NCI-H345 (cell line): ENCODE results near the gene PPP3CB.

ENCODE experiments used
- DNase-seq: peaks from one replicate; lab custom pipeline; 2025; lab: John Stamatoyannopoulos, UW

Gene PPP3CB

DNA sequence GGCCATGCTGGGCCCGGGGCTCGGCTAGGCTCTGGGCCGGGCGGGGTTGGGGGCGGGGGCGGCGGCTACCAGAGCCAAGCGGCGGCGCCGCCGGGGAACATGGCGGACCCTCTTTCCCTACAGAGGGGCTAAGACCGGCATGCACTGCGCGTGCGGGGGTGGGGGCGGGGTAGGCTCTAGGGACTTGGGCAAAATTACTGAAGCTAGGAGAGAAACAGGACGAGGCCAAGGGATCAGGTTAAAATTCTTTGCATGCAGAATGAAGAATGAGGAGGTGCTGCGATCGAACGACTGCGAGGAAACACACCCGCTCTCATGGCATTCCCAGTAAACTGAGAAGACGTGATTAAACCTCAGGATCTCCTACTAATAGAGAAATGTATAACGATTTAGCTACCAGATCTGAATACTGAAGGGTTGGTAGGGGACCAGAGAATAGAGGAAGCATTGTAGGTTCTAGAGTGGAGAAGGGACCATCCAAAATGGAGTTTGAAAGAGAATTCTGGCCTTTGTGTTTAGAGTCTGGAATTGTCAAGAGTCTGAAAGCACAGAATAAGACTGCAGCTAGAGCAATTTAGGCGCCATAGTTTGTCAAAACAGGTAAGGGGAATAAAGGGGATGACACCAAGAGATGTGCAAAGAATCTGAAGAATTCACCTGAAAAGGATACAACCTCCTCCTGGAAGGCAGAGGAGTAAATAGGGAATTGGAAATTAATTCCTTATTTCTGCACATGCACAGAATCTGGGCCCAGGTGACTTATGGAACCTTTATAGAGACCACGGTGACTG, at the start of gene PPP3CB:
Gene PPP3CB, minus strand, starts transcription at position 141 of the 791 bp plus-strand sequence. Its CDS starts 135 bp downstream, at position 6.
- peak; percentile 92 for DNase-seq

DNA sequence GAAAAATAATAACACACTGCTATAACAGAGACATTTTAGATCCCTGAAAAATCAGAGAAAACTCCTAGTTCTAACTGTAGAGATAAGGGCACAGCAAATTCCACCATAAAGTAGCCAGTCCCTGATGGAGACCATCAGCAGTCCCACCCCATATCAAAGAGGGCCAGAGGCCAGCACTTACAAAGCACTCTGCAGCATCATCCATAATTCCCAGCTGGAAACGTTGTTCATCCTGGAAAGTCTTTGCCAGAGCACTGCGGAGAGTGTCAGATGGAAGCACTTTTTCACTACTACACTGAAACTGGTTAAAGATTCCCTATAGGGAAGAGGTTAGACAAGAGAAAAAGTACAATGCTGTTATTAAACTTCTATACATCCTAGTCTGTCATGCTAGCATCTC, 49.5 kb upstream of the PPP3CB start:
- DNase-seq: no peak

DNA sequence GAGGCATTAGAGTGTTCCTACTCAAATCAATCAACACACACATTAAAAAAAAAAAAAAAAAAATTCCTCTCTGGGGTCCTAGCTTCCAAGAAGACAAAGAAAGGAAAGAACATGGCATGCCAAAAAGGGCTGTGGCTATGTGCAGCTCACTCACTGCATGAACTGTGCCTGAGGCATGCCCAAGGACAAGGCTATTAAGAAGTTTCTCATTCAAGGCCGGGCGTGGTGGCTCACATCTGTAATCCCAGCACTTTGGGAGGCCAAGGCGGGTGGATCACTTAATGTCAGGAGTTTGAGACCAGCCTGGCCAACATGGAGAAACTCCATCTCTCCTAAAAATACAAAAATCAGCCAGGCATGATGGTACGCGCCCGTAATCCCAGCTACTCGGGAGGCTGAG, 41.9 kb upstream of the PPP3CB start:
- DNase-seq: no peak

DNA sequence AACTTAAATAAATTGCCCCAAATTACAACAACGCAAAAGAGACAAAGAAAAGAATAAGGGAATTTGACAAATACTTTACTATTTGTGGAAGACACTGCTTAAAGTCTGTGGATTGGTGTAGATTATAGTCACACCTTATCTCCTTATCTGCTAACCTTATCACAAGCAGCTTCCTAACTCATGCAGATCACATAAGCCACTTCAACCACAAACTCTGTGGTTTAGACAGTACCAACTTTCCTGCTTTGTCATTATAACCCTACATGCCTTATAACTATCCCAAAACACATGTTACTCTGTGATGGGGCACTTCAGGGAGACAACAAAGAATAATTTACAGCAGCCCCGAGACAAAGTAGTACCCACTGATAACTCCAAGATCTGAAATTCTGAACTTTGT, 41.5 kb upstream of the PPP3CB start:
- DNase-seq: no peak

DNA sequence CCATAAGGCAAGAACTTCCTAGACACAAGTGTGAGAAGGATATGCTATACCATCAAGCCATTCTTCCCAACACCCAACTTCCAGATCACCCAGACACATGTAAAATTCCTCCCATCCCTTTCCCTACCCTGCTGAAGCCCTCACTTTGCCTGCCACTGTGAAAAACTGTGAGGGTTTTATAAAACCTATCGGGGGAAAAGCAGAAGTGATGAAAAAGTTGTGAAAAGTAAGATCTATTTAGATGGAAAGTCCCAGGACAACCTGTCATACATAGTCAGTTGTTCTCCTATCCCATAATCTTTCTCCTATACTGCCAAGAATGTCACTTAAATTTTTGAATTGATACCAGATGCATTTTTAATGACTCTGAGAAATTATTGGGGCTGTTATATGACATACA, 39.0 kb upstream of the PPP3CB start:
- DNase-seq: no peak

DNA sequence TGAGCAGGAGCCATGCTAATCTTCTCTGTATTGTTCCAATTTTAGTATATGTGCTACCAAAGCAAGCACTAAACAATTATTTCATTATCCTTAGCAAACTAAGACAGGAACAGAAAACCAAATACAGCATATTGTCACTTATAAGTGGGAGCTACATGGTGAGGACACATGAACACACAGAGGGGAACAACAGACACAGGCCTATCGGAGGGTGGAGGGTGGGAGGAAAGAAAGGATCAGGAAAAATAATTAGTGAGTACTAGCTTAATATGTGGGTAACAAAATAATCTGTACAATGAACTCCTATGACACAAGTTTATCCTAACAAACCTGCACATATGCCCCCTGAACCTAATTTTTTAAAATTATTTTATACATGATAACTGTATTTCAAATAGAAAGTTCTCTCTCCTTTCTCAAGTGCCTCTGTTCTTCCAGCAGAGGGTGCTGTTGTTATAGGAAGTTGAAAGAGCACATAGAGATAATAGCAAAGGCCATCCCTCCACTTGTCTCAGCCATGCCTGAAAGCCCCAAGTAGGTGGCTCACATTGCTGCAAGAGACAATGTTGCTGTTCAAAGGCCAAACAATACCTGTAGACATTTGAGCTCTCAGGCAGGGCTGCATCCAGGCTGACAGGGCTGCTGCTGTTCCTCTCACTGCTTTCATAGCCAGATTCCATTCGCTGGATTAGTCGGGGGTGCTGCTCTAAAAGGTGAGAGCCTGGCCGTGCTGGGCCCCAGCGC, 33.4 kb upstream of the PPP3CB start:
- DNase-seq: peak; percentile 67

DNA sequence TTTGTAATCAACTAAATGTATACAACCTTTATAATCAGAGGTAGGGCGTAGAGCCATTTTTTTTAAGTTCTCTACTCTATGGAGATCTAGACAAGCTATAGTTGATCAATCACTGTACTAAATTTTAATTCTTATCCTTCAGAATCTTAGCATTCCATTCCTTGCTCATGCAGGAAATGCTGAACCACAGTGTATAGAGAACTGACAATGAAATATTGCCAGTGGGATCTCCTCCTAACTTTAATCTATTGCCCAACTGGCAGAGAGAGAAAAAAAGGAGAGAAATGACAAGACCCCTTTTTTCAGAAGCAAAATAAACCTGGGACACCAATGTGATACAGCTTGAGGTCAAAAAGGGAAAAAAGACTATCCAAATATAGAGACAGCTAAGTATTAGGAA, 26.4 kb upstream of the PPP3CB start:
- no peak for DNase-seq

DNA sequence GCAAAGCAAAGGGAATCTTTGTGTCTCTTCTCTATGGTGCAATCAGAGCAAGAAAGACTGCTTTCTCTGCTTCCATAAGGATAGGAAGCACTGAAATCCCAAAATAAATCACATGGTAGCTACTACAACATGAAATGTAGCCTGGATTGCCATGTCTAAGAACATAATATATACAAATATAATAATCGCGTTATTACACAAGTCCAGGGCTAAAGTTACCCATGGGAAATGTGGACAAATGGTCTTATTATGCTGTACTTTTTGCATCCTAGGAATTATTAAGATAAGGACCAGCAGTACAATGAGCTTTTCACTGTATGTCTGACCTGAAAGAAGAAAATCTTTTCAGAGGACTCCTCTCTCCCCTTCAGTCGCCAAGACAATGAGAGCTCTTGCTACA, 23.5 kb upstream of the PPP3CB start:
- DNase-seq: no peak

DNA sequence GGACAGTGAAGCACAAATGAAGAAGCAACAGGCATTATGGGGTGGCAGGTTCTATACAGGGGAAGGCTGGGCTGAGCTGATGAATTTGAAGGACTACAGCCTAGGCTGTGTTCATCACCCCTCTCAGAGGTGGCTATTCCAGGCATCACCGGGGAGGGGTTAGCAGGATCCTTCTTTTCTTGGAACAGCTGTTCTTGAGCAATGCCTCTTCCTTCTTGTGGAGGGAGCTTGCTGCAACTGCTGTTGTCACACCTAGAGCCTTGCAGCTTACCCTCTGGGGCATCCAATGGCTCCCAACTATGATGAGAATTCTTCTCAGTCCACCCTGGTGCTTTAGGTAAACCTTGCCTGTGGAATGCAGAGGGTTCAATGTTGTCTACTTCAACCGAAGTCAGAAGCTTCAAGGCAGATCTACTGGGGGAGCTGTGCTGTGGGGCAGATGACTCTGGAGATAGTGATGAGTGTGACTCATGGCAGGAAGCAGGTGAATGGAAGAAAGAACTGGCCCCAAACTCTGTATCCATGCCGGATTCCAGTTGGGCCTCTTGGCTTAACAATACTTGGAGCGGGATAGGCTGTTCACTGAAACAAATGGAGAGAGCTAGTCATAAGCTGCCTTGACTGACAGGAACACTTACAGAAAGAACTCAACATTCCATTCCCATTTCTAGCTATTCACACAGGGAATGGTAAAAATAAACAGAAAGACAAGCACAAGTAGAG, 21.5 kb upstream of the PPP3CB start:
- no peak for DNase-seq

DNA sequence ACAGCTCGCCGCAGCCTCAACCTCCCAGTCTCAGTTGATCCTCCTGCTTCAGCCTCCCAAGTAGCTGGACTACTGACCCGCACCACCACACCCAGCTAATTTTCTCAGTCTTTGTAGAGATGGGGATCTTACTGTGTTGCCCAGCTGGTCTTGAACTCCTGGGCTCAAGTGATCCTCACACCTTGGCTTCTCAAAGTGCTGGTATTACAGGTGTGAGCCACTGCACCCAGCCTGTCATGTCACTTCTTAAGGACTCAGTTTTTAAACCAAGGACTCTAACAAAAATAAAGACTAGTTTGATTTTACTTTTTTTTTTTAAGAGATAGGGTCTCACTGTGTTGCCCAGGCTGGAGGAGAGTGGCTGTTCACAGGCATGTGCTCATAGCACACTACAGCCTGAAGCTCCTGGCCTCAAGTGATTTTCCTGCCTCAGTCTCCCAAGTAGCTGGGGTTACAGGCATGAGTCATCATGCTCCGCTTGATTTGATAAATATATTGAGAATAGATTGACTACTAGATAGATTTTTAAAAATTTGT, 16.5 kb upstream of the PPP3CB start:
- DNase-seq: no peak

DNA sequence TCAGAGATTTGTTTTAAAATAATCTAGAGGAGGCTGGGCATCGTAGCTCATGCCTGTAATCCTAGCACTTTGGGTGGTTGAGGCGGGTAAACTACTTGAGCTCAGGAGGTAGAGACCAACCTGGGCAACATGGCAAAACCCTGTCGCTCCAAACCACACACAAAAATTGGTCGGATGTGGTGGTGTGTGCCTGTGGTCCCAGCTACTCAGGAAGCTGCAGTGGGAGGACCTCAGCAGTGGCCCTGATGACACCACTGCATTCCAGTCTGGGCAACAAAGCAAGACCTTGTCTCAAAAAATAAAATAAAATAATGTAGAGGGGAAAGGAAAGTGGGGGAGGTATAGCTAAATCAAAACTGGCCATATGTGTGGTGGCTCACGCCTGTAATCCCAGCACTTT, 13.9 kb upstream of the PPP3CB start:
- no peak for DNase-seq

DNA sequence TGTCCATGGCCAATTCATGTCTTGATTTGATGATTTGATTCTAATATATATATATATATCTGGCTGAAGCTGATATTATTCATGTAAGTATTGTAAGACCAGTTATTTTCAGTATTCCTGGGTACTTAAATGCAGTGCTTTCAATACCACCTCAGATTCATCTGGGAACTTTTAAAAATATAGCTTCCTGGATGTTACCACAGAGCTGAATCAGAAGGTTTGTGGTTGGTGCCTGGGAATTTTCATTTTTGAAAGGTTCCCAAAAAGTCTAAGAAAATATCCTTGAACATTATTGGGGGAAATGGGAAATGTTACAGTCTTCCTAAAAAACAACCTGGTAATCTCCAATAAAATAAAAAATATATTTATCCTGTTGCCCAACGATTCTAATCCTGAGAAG, 10.7 kb upstream of the PPP3CB start:
- no peak for DNase-seq

DNA sequence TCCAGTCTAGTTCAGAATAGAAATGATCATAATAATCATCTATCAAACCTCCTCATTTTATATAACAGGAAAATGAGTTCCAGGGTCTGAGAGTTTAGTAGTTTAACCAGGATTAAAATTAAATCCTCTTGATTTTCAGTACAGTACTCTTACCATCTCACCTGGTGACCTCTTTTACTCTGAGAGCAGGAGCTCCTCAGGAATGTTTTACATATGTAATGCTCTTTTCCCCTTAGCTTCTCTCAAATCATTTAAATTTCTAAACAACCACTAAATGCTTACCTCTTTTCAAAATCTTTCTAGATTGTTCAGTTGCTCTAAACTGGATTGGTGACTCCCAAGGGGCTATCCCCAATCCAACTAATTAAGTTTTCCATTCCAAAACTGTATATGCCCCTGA, 10.2 kb upstream of the PPP3CB start:
- DNase-seq: no peak

DNA sequence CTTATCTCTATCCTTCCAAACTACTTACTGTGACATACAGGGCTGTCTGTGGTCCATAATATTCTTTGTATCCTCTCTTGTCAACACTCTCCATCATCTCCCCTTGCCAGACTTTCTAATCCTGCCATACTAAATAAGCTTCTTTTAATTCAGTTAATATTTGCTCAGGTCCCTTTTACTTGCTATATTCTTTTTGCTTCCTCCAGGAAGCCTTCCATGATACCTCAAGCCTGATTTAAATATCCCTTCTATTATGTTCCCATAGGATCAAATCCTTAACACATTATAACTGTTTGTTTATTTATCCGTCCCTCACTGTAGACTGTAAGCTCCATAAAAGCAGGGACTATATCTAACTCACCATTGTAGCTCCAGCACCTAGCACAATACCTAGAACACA, 7.2 kb upstream of the PPP3CB start:
- DNase-seq: no peak

DNA sequence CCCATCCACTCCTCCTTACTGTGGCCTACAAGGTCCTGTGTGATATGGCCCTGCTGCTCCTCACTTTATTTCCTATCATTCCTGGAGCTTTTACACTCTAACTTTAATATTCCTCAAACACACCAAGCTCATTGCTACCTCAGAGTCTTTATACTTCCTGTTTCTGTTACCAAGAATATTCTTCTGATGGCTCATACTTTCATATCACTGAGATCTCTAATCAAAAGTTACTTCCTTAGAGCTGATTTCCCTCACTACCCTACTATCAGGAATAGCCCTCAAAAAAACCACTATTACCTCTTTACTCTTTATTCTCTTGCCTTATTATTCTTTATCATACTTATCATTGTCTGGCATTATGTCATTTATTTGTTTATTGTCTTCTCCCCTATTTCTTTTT, 5.8 kb upstream of the PPP3CB start:
- DNase-seq: no peak

DNA sequence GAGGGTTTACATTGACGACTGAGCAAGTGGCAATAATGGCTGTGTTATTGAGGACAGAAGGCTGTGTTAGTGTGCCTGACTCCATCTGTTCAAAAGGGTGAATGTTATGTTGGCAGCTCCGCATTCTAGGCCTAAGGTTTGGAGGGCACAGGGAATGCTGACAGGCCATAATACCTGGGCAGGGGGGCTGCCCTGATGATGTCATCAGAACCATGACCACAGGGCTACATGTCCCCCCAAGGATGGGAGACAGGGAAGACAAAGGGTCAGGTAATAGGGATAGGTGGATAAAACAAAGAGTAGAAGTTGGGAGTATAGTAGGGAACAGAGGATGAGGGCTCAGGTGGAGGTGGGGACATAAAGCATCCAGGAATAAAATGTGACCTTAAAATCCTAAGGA, 1.8 kb upstream of the PPP3CB start:
- no peak for DNase-seq

DNA sequence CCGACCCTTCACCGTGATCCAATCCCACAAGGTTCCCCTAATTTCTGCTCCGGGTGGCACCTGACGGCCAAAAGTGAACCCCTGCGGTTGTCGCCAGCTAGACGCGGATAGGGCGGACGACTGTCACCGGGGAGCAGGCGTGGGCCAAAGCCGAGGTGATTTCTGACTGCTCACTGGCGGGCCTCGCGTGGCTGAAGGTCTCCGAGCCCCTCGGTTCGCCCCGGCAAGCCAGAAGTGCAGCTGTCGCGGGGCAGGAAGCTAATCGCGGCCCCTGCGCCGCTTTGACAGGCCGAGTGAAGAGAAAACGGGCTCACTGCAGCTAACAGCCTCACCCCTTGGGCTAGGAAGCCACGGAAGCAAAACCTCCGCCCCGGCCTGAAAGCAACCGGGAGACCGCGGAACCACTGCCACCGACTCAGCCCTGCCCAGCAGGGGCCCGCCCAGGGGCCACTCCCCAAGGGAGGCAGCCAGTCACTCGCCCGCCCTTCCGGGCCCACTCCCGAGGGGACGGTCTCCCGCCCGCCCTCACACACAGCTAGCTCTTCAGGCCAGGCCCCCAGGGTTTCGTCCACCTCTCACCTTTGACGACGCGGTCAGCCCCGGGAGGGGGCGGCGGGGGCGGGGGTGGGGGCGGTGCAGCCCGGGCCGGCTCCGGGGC, 469 bp downstream of the PPP3CB start:
- DNase-seq: peak; percentile 76

DNA sequence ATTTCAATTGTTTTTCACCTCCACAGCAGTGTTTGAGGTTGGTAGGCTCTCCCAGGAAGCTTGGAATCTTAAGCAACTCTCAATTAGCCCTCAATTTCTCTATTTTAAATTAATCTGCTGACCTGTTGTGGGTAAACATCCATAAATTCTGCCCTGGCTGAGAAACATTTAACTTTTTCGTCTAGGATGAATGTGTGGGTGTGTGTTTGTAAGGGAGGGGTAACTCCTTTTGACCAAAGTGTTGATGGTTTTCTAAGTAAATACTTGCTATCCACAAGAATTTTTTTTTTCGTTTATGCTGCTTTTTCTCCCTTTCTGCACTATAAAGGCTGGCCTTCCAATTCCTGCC, 973 bp downstream of the PPP3CB start:
- no peak for DNase-seq

DNA sequence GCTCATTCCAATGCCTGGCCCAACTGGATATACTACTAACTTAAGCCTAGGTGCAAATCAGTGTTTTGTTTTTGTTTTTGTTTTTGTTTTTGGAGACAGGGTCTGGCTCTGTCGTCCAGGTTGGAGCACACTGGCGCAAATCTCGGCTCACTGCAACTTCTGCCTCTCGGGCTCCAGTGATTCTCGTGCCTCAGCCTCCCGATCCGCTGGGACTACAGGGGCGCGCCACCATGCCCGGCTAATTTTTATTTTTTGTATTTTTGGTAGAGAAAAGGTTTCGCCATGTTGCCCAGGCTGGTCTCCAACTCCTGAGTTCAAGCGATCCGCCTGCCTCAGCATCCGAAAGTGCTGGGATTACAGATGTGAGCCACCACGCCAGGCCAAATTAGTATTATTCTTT, 1.6 kb downstream of the PPP3CB start:
- no peak for DNase-seq

DNA sequence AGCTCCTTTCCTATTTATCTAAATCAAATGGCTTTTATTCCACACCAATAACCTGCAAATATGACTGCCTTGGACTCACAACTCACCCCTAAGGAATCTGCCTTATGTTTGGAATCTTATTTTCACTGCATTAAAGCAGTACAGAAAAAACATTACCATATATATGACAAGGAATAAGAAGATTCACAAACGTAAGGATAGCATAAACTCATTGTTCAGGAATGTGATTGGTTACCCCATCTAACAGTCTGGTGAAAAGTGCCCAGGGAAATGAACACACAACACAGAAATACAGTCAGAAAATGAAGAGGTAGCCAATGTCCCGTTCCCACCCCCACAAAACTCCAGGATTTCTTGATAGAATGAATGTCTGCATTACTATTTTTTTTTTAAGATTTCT, 2.0 kb downstream of the PPP3CB start:
- DNase-seq: no peak

DNA sequence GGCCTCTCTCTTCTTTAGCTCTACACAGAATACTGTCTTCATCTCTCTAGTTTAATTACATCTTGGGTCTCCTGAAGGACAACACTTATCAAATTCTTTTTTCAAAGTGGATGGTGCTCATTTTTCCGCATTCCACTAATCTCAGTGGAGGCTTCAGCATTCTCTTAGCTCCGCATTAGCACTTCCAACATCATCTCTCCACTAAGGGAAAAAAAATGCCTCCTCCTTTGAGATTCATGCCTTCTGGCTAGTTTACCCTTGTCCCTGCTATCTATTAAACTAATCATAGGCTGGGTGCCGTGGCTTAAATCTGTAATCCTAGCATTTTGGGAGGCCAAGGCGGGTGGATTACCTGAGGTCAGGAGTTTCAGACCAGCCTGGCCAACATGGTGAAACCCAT, 9.2 kb downstream of the PPP3CB start:
- DNase-seq: no peak

DNA sequence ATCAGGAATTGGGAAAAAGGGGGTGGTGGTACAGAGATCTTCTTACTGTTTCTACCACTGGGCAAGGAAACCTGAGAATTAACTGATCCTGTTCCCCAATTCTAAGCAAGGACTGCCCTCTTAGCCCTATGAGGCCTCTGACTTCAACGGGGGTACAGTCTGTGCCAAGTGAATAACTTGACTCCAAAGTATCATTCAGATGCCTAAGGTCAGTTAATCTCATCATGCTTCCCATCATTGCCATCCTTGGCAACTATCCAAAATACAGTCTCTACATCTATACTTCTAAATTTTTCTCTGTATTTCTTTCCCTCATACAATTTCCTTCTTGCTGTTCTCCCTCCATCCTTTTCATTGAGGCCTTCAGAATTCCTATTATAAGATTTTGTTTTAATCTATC, 10.5 kb downstream of the PPP3CB start:
- DNase-seq: no peak
